Measurements from ENCODE around the gene AOC3. TPM values are rescaled to one million over a fixed set of nuclear protein-coding genes. Genes with fewer than 3 reads are reported as not detected.

AOC3 gene
- total and polyA plus RNA-seq, 2 of the 13 experiments (the other 11 are each of a cell fraction or from before 2014, with no cell fraction given), result 8.7 to 51.7 TPM

- no peak for TF ChIP-seq USF2 (IDR thresholded peaks at IDR 0.05; ENCODE audit: low read depth, low read length)
- no peak for TF ChIP-seq USF2 (CRISPR knock-in tag; IDR thresholded peaks at IDR 0.05; ENCODE audit: borderline replicate concordance)
- 0 out of 2 replicates have a peak, but pooled peaks have one; percentile 43 for TF ChIP-seq BRF2 (CRISPR knock-in tag; IDR thresholded peaks at IDR 0.05)
- peak; percentile 68; the same call in 1 of the 2 replicates for TF ChIP-seq ZSCAN9 (CRISPR knock-in tag; IDR thresholded peaks at IDR 0.05; ENCODE audit: borderline replicate concordance)
- TF ChIP-seq ZNF777 (CRISPR knock-in tag; IDR thresholded peaks at IDR 0.05), result no peak
- no peak for TF ChIP-seq CSRNP1 (CRISPR knock-in tag; IDR thresholded peaks at IDR 0.05)
- no peak; the same call in 1 of the 2 replicates for TF ChIP-seq TBX3 (IDR thresholded peaks at IDR 0.05; ENCODE audit: borderline replicate concordance)
- TF ChIP-seq JDP2 (CRISPR knock-in tag; IDR thresholded peaks at IDR 0.05; ENCODE audit: borderline replicate concordance), result no peak
- no peak for TF ChIP-seq BHLHE40 (IDR thresholded peaks at IDR 0.05; ENCODE audit: low read length)
- no peak for TF ChIP-seq ARNT (IDR thresholded peaks at IDR 0.05)
- no peak; the same call in 1 of the 2 replicates for TF ChIP-seq TSC22D2 (CRISPR knock-in tag; IDR thresholded peaks at IDR 0.05; ENCODE audit: borderline replicate concordance)
- peak; percentile 81 for TF ChIP-seq ZBTB7B (CRISPR knock-in tag; IDR thresholded peaks at IDR 0.05)
- TF ChIP-seq ZNF414 (CRISPR knock-in tag; IDR thresholded peaks at IDR 0.05), result 0 out of 2 replicates have a peak, but pooled peaks have one; percentile 32
- no peak for TF ChIP-seq CEBPZ (IDR thresholded peaks at IDR 0.05; ENCODE audit: low read length)
- peak; percentile 61; the same call in 1 of the 2 replicates for TF ChIP-seq SMAD1 (CRISPR knock-in tag; IDR thresholded peaks at IDR 0.05; ENCODE audit: borderline replicate concordance, low read depth)
- peak; percentile 54; the same call in 1 of the 2 replicates for TF ChIP-seq ZBTB20 (CRISPR knock-in tag; IDR thresholded peaks at IDR 0.05; ENCODE audit: borderline replicate concordance, low read depth)
- TF ChIP-seq ZNF644 (CRISPR knock-in tag; IDR thresholded peaks at IDR 0.05; ENCODE audit: low read depth), result no peak
These were observed 40.6 kb downstream of the AOC3 start (continued) for GRCh38 chr17:42891539-42892152.

Data from HepG2 (cell line).